Measurements from ENCODE around the gene PATZ1.
A peak's percentile ranks its signal among the peaks of the same experiment; 100 is the strongest.
"Not testable (repeated sequence)": the region's sequence is repeated elsewhere in the genome, so short reads cannot be mapped to it uniquely, and the experiment has no call there.

Gene PATZ1

DNA sequence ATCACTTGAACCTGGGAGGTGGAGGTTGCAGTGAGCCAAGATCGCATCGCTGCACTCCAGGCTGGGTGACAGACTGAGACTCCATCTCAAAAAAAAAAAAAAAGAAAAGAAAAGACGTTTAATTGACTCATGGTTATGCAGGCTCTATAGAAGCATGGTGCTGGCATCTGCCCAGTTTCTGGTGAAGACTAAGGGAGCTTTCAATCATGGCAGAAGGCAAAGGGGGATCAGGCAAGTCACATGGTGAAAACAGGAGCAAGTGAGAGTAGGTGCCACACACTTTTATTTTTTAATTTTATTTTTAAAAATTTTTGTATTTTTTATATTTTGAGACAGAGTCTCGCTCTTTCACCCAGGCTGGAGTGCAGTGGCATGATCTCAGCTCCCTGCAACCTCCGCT is 8.4 kb upstream of the PATZ1 start:
- Histone ChIP-seq H3K27ac (ENCODE audit: poor library complexity, severe bottlenecking) (no peak overlapping the region), H3K9me3 (ENCODE audit: severe bottlenecking) (no peaks in the 10 kb centered on the region), H3K4me1 (ENCODE audit: insufficient read depth, poor library complexity, severe bottlenecking) (no peaks in the 10 kb centered on the region), H3K27me3 (ENCODE audit: insufficient read depth, poor library complexity, severe bottlenecking) (no peaks in the 10 kb centered on the region), H3K4me3 (ENCODE audit: severe bottlenecking) (no peak overlapping the region), H3K36me3 (ENCODE audit: low read depth) (no peaks in the 10 kb centered on the region)
- no peak for DNase-seq (ENCODE audit: low spot score)
- ATAC-seq (ENCODE audit: low read depth), result no peak
- TF ChIP-seq, protein P1, sequence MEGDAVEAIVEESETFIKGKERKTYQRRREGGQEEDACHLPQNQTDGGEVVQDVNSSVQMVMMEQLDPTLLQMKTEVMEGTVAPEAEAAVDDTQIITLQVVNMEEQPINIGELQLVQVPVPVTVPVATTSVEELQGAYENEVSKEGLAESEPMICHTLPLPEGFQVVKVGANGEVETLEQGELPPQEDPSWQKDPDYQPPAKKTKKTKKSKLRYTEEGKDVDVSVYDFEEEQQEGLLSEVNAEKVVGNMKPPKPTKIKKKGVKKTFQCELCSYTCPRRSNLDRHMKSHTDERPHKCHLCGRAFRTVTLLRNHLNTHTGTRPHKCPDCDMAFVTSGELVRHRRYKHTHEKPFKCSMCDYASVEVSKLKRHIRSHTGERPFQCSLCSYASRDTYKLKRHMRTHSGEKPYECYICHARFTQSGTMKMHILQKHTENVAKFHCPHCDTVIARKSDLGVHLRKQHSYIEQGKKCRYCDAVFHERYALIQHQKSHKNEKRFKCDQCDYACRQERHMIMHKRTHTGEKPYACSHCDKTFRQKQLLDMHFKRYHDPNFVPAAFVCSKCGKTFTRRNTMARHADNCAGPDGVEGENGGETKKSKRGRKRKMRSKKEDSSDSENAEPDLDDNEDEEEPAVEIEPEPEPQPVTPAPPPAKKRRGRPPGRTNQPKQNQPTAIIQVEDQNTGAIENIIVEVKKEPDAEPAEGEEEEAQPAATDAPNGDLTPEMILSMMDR (IDR thresholded peaks at IDR 0.05; ENCODE audit: poor library complexity, severe bottlenecking), result no peak

DNA sequence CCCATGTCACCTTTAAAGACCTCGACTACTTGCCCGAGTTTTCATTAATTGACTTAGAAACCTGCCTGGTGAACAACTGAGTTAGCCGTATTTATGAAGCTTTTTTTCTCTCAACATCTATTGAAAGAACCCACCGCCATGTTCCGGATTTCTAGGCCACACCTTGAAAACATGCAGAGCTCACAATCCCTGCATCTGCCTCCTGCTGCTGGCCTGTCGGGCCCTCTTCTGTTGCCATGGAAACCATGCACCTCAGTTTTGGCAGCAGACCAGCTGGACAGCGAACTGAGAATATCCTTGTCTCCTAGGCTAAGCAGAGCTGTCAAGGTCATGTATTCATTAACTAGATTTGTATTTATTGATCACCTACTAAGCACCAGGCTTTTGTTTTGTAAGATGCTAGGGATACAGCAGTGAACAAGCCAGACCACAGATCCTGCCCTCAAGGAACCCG is 4.3 kb upstream of the PATZ1 start:
- Histone ChIP-seq H3K36me3 (ENCODE audit: low read depth) (no peaks in the 10 kb centered on the region), H3K4me1 (ENCODE audit: insufficient read depth, poor library complexity, severe bottlenecking) (no peaks in the 10 kb centered on the region), H3K27me3 (ENCODE audit: insufficient read depth, poor library complexity, severe bottlenecking) (no peaks in the 10 kb centered on the region), H3K27ac (ENCODE audit: poor library complexity, severe bottlenecking) (no peak overlapping the region), H3K9me3 (ENCODE audit: severe bottlenecking) (no peaks in the 10 kb centered on the region), H3K4me3 (ENCODE audit: severe bottlenecking) (no peak overlapping the region)
- TF ChIP-seq, protein P1 (IDR thresholded peaks at IDR 0.05; ENCODE audit: poor library complexity, severe bottlenecking), result no peak
- ATAC-seq (ENCODE audit: low read depth), result no peak
- no peak for DNase-seq (ENCODE audit: low spot score)

DNA sequence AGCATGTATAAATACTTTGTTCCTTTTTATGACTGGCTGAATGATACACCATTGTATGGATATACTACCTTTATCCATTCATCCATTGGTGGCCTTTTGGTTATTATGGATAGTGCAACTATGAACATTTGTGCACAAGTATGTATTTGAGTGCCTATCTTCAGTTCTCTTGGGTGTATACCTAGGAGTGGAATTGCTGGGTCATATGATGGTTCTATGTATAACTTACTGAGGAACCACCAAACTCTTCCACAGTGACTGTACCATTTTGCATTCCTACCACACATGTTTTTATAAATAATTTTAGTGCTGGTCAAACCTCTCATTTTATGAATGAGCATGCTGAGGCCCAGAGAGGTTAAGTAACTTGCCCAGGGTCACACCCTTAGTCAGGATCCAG is 3.8 kb upstream of the PATZ1 start:
- H3K4me3 ChIP-seq (ENCODE audit: severe bottlenecking), result no peak overlapping the region
- peaks cover under 1% of the 10 kb centered on the region for H3K4me1 ChIP-seq (ENCODE audit: insufficient read depth, poor library complexity, severe bottlenecking)
- TF ChIP-seq, protein P1 (IDR thresholded peaks at IDR 0.05; ENCODE audit: poor library complexity, severe bottlenecking), result no peak
- DNase-seq (ENCODE audit: low spot score), result no peak
- no peaks in the 10 kb centered on the region for H3K27me3 ChIP-seq (ENCODE audit: insufficient read depth, poor library complexity, severe bottlenecking)
- H3K27ac ChIP-seq (ENCODE audit: poor library complexity, severe bottlenecking), result no peak overlapping the region
- no peak for ATAC-seq (ENCODE audit: low read depth)
- peaks cover under 1% of the 10 kb centered on the region for H3K36me3 ChIP-seq (ENCODE audit: low read depth)
- no peaks in the 10 kb centered on the region for H3K9me3 ChIP-seq (ENCODE audit: severe bottlenecking)

DNA sequence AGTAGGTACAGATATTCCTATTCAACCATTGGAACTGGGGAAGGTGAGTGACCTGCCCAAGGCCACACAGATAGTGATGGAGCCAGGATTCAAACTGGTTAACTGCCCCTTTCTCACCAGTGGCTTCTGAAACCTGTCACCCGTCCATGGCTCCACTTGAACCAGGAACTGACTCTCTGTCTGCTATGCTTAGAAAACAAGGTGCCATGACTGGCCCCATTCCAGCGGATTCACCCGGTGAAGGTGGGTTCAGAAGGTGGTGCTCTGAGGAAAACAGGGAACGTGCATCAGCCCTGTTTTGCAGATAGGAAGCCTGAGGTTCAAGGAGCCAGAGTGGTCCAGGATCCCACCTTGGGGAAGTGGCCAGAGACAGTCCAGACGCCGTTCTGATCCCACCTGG is 2.6 kb upstream of the PATZ1 start:
- ATAC-seq (ENCODE audit: low read depth), result no peak
- TF ChIP-seq, protein P1 (IDR thresholded peaks at IDR 0.05; ENCODE audit: poor library complexity, severe bottlenecking), result no peak

DNA sequence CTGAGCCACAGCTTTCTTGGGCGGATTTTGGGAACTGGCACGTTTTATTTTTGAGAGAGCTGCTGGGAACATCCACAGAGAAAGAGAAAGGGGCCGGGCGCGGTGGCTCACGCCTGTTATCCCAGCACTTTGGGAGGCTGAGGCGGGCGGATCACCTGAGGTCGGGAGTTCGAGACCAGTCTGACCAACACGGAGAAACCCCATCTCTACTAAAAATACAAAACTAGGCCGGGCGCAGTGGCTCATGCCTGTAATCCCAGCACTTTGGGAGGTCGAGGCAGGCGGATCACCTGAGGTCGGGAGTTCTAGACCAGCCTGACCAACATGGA is 1.8 kb upstream of the PATZ1 start:
- not testable (repeated sequence) for H3K9me3 ChIP-seq (ENCODE audit: severe bottlenecking); H3K27me3 ChIP-seq (ENCODE audit: insufficient read depth, poor library complexity, severe bottlenecking); DNase-seq (ENCODE audit: low spot score); ATAC-seq (ENCODE audit: low read depth)
- Histone ChIP-seq H3K36me3 (ENCODE audit: low read depth) (peaks cover 20% of the 10 kb centered on the region), H3K4me1 (ENCODE audit: insufficient read depth, poor library complexity, severe bottlenecking) (peaks cover 18% of the 10 kb centered on the region), H3K27ac (ENCODE audit: poor library complexity, severe bottlenecking) (peak overlapping the region; percentile 89), H3K4me3 (ENCODE audit: severe bottlenecking) (peak overlapping the region; percentile 47)

More for the DNA sequence above, 2.6 kb upstream of the PATZ1 start:
- Histone ChIP-seq H3K27ac (ENCODE audit: poor library complexity, severe bottlenecking) (no peak overlapping the region), H3K36me3 (ENCODE audit: low read depth) (peaks cover 12% of the 10 kb centered on the region), H3K4me1 (ENCODE audit: insufficient read depth, poor library complexity, severe bottlenecking) (peaks cover 12% of the 10 kb centered on the region), H3K9me3 (ENCODE audit: severe bottlenecking) (no peaks in the 10 kb centered on the region), H3K27me3 (ENCODE audit: insufficient read depth, poor library complexity, severe bottlenecking) (no peaks in the 10 kb centered on the region), H3K4me3 (ENCODE audit: severe bottlenecking) (no peak overlapping the region)
- DNase-seq (ENCODE audit: low spot score), result no peak
